Measurements from ENCODE around the gene DIPK1C.
A peak's percentile ranks its signal among the peaks of the same experiment; 100 is the strongest.
"Not testable (repeated sequence)": the region's sequence is repeated elsewhere in the genome, so short reads cannot be mapped to it uniquely, and the experiment has no call there.

The DIPK1C gene

GRCh38 chr18:74457043-74457724 is at the start of gene DIPK1C:
Gene DIPK1C, minus strand, starts transcription at chr18:74457308. Its CDS starts 49 bp downstream, at chr18:74457259.
- no peak for FAIRE-seq

- FAIRE-seq, result no peak
Measured at GRCh38 chr18:74506448-74507084, 49.5 kb upstream of the DIPK1C start.

- no peak for FAIRE-seq
Measured at GRCh38 chr18:74505776-74506175, 48.7 kb upstream of the DIPK1C start.

GRCh38 chr18:74503137-74503536 is 46.0 kb upstream of the DIPK1C start:
- no peak for FAIRE-seq

GRCh38 chr18:74501386-74501785 is 44.3 kb upstream of the DIPK1C start:
- FAIRE-seq, result no peak

GRCh38 chr18:74500774-74501173 is 43.7 kb upstream of the DIPK1C start:
- FAIRE-seq, result not testable (repeated sequence)

GRCh38 chr18:74500372-74500771 is 43.3 kb upstream of the DIPK1C start:
- no peak for FAIRE-seq

GRCh38 chr18:74499633-74500032 is 42.5 kb upstream of the DIPK1C start:
- FAIRE-seq, result no peak

- no peak for FAIRE-seq
Measured at GRCh38 chr18:74498712-74499627, 41.9 kb upstream of the DIPK1C start.

GRCh38 chr18:74497778-74498177 is 40.7 kb upstream of the DIPK1C start:
- no peak for FAIRE-seq

- FAIRE-seq, result no peak
Measured at GRCh38 chr18:74497324-74497676, 40.2 kb upstream of the DIPK1C start.

GRCh38 chr18:74496508-74497323 is 39.6 kb upstream of the DIPK1C start:
- no peak for FAIRE-seq

- peak; percentile 98 for FAIRE-seq
Measured at GRCh38 chr18:74495581-74496507, 38.7 kb upstream of the DIPK1C start, which contains the start of gene CNDP2. Gene CNDP2, plus strand, starts transcription at chr18:74496363. Its CDS starts 3,611 bp downstream, at chr18:74499974.

GRCh38 chr18:74494514-74494913 is 37.4 kb upstream of the DIPK1C start:
- no peak for FAIRE-seq

GRCh38 chr18:74493689-74494088 is 36.6 kb upstream of the DIPK1C start:
- FAIRE-seq, result no peak

- no peak for FAIRE-seq
Measured at GRCh38 chr18:74492259-74492658, 35.2 kb upstream of the DIPK1C start.

- no peak for FAIRE-seq
Measured at GRCh38 chr18:74489676-74490075, 32.6 kb upstream of the DIPK1C start.

- FAIRE-seq, result no peak
Measured at GRCh38 chr18:74488864-74489263, 31.8 kb upstream of the DIPK1C start.

- no peak for FAIRE-seq
Measured at GRCh38 chr18:74488354-74488753, 31.2 kb upstream of the DIPK1C start.

- no peak for FAIRE-seq
Measured at GRCh38 chr18:74486119-74486849, 29.2 kb upstream of the DIPK1C start.

GRCh38 chr18:74482697-74483096 is 25.6 kb upstream of the DIPK1C start:
- no peak for FAIRE-seq

Measured in G401.6 (cell line).